ENCODE data around the gene EMC8.
"Not testable (repeated sequence)": the region's sequence is repeated elsewhere in the genome, so short reads cannot be mapped to it uniquely, and the experiment has no call there.

The EMC8 gene

DNA sequence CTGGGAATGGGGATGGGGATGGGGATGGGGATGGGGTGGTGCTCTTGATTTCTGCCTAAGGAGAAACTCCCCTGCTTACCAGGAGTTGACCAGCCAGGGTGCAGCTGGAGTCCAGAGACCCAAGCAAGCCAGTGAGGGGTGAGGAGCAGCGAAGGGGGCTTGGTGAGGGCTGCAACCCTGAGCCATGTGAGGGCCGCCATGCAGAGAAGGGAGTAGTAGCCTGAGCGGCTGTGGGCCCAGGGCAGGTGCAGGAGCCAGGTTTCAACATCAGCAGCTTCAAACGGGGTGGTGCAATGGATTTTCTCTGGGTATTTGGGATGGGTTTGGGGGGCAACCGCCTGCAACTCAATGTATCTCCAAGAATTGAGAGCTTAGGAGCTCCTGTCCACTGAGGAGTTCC lies 35.4 kb upstream of the EMC8 start:
- DNase-seq, result no peak

DNA sequence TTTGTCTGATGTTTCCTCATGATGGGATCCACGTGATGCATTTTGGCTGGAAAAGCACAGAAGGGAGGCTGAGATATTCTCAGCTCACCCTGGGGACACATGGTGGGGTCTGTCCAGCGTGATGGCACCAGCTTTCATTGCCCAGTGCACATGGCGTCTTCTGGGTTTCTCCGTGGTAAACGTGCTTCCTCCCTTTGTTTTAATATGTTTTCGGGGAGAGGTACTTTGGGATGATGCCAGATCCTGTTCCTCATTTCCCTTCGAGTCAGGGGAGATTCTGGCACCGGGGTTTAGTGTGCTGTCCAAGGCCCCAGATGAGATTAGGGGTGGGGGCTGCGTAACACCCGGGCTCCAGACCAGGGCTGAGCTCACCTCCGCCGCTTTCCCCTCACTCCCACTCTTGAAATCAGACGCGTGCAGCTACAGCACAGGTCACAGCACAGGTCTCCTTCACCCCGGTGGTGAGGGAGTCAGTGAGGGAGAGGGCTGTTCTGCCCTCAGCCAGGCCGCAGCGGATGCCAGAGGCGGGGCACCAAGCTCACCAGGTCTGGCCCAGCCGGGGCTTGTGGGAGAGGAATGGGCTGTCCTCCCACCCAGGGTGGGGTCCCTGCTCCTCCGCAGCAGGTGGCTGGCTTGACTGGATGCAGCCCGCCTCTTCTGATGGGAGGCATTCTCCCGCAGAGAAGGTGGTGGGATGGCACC lies 34.0 kb upstream of the EMC8 start:
- DNase-seq, result no peak

DNA sequence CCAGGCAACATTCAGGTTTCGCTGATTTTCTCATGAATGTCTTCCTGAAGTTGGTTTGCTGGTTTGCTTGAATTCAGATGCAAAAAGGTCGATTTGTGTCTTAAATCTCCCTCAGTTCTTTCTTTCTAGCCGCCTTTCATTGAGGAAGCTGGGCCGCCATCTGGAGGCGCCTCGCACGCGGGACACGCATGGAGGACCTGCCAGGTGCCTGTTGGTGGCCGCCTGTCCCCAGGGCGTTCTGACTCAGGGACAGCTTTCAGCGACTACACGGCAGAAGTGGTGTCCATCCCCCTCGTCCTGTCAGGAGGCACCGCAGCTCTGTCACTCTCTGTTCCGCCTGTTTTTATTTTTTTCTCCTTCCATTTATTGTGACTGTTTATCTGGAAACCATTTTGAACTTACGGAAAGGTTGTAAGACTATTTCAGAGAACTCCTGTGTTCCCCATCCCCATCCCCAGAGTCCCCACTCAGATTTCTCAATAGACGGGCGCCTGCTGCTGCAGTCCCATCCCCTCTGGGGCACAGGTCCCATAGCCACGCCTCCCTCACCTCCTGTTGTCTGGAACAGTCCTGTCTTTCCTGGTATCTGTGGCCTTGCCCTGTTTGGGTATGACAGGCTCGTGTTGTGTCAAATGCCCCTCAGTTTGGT lies 33.4 kb upstream of the EMC8 start:
- DNase-seq, result no peak

DNA sequence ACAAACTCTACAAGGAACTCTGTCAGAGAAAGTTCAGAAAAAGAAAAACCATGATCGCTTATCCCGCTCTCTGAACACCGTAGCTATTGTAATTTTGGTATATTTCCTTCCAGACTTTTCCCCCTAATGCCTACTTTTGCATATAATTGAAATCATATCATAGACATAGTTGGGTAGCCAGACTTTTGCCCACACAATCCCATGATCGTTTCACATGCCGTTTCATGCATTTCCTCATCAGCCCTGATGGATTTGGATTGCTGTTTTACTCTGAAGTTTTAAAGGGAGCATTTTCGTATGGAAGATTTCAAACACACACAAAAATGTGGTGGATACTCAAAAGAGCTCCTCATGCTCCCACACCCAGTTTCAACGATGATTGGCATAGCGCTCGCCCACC lies 31.5 kb upstream of the EMC8 start:
- no peak for DNase-seq

DNA sequence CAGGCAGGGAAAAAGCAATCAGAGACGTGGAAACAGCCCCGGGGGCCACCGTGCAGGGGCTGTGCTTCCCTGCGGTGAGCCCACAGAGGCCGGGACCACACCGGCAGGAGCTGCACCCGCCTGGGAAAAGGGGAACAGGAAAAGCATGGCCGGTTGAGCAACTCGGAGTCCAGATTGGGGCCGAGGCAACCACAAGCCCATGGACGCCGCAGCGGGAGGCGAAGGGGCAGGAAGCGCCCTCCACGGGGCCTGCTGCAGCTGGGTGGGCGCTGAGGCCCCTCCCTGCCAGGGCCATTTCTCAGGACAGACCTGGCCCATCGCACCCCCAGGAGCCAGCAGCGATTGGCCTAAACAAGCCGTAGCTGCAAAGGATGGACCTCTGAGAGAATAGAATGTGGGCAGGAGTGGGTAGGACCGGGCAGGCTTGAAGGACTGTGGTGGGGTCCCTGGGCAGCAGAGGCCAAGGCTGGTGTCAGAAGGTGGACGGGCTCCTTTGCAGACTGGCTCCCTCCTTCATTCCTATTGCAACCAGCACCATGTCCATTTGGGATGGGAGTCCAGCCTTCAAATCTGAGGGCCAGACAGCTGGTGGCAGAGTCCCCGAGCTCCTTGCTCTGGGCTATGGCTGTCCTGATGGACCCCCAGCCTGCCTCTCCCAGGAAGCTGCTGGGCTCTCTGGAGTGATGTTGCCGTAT lies 30.6 kb upstream of the EMC8 start:
- DNase-seq, result no peak

DNA sequence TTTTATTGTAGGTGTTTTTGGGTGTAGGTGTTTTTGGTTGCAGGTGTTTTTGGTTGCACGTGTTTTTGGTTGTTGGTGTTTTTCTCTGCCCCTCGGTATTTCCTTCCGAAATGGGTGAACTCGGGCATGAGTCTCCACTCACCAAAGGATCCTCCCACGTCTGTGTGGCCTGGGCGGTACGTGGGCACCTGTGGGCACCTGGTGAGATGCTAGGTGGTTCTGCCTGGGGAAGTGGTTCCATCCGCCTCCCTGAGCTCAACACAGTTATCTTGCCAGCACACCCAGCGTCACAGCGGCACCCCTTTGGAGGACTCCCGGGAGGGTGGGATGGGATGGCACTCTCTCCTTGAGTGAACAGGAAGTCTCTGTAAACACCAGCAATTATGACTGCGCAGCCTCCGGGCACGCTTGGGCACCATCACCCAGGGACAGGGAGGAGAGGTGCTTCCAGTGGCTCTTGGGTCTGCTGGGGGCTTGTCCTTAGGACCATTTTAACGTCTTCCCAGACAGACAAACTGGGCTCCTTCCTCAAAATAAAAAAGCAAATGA lies 29.9 kb upstream of the EMC8 start:
- DNase-seq, result no peak

DNA sequence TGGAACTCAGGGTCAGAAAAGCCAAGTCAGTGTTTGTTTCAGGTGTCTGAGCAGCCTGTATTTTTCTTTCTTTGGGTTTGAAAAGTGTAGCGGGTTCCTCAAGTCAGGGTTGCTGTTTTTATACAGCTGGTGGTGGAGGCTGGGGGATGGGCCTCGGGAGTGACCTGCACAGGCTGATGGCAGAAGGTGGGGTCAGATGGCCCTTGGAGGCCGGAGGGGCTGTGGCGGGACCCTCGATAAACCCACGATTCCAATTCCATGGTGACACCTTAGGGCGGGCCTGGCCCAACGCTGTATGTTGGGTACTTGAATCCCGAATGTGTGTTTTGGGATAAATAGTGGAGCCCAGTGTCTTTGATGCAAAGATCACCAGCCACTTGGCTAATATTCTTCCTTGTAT lies 28.8 kb upstream of the EMC8 start:
- no peak for DNase-seq

DNA sequence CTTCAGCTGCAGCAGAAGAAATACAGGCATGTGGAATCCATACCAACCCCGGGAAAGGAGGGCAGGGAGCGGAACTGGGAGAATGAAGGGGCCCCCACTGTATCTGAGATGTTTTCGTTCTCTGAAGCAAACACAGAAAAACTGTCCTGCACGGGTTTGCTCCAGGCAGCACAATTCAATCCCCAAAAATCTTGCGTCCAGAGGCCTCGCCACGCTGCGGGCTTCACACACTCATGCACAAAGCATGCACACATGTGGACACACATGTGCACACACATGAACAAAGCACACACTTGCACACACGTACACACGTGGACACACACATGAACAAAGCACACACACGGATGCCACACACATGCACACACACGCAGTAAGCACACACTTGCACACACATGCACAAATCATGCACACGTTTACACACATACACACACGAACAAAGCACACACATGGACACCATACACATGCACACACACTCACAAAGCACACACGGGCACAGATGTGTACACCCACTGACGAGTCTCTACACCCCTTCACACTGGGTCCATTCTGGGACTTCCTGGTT lies 27.4 kb upstream of the EMC8 start:
- DNase-seq, result no peak

DNA sequence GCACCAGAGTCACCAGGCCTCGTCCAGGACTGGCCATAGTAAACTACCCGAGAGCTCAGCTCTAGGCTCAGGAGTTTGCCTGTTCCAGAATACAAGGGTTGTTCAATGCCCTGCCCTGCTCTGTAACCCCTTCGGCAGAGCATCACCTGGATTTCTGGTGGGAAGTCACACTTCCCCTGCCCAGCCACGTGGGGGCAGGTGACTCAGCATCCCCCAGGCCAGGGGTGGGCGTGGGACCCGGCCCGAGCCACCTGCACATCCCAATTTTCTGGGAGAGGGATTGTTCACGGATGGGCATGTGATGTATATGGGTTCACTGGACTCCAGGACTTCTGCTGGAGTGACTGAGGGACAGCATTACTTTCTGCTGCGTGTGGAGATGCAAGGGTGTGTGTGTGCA lies 26.0 kb upstream of the EMC8 start:
- no peak for DNase-seq

DNA sequence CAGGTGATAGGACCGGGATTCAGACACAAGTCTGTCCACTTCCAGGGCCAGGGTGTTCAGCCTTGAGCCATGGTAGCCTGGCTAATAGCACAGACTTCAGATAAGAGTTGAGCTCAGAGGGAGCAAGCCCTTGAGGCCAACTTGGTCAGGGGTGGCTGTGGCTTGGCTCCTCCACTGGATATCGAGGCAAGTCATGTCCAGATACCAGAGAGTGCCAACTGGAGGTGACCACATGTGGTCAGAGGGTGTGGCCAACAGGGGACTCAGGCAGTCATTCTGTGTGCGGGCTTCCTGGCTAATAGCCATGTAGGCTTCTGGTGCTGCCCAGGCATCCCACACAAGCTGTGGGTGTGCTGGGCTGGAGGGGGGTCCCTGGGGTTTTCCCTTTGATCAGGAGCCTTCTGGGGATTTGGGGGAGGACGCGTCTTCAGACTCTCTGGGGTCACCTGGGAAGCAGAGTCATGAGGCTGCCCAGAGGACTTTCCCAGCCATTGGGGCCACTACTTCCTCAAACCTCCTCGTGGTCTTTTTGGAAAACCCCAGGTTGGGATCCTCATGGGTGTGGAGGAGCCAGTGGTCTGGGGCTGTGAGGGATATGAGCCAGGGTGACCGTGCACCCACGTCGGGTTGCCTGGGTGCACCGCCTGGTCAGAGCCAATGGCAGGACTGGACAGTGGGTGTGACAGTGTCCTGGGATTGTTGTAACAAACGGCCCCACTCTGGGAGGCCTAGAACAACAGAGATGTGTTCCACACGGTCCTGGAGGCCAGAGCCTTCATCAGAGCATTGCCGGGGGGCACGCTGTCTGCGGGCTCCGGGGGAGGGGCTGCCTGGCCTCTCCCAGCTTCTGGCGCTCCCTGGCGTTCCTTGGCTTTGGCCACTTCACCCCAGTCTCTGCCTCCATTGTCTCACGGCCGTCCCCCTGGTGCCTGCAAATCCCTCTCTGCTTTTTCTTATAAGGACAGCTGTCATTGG lies 25.1 kb upstream of the EMC8 start:
- no peak for DNase-seq

DNA sequence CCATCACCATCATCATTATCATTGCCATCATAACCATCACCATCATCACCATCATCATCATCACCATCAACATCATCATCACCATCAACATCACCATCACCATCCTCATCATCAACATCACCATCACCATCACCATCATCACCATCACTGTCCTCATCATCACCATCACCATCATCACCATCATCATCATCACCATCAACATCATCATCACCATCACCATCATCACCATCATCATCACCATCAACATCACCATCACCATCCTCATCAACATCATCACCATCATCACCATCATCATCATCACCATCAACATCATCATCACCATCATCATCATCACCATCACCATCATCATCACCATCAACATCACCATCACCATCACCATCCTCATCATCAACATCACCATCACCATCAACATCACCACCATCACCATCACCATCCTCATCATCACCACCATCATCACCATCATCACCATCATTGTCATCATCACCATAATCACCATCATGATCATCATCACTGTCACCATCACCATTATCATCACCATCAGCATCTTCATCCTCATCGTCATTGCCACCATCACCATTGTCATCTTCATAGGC lies 24.1 kb upstream of the EMC8 start:
- no peak for DNase-seq

DNA sequence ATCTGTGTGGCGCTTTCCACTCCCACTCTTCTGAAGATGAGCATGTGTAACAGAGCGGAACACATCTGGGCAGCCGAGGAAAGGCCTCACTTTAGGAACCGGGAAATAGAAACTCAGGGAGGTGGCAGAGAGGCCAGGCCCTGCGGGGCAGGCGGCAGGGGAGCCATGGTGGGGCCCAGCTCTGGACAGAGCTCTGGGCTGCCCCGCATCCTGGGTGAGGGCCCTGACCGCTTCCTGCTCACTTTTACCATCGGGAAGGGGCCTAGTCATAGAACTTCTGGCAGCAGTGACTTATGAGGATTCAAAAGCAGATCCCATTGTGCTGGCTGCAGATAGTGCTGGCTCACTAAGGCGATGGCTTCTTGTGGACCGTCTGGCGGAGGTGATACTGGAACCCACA lies 22.8 kb upstream of the EMC8 start:
- DNase-seq, result no peak

DNA sequence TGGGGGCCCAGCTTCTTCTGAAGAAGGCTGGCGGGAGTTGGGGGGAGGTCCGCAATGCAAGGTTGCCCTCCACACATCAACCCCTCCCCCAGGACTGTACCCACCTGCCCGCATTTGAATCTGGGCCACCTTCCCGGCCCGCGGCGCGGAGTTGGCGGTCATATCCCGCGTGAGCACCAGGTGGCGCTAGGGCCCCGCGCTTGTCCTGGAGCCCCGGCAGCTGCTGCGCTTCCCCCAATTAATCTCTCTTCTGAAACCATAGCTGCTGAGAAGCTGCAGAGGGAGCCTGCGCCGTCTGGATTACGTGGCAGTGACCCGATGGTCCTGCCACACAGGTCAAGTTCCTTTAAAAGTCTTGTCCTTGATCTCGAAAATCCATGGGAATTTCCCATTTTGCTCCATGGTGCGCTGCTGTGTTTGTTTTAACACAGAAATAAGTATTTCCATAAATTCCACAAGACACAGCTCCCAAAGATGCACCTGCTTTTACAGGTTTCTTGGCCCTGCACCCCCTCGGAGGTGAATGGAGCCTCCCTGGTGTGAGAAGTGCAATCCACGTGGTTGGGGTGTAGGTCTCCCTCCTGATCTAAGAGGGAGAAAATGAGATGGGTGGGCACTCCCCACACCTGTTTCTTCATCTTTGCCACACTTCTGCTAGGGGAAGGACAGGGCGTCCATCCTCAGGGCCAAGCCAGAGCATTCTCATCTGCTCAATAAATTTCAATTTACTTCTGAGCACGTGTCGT lies 22.2 kb upstream of the EMC8 start:
- DNase-seq, result peak; percentile 79

DNA sequence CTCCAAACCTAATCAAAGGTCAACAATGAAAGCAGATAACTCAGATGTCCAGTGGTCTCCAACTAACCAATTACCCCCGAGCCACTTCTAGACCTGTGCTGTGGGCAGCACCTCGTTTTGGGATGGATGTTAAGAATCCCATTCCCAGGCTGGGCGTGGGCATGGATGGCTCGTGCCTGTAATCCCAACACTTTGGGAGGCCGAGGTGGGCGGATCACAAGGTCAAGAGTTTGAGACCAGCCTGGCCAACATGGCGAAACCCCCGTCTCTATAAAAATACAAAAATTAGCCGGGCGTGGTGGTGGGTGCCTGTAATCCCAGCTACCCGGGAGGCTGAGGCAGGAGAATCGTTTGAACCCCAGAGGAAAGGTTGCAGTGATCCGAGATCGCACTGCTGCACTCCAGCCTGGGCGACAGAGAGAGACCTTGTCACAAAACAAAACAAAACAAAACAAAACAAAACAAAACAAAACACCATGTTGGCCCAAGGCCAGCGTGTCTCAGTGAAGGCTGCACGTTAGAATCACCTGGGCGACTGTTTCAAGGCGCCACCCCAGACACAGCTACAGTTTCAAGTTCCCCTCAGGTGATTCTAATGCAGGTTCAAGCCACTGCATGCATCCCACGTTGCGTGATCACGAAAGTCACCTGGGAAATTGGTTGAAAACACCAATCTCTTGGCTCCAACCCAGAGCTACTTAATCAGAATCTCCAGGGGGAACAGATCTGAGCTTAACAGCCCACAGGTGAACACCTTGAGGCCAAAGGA lies 21.4 kb upstream of the EMC8 start:
- no peak for DNase-seq

DNA sequence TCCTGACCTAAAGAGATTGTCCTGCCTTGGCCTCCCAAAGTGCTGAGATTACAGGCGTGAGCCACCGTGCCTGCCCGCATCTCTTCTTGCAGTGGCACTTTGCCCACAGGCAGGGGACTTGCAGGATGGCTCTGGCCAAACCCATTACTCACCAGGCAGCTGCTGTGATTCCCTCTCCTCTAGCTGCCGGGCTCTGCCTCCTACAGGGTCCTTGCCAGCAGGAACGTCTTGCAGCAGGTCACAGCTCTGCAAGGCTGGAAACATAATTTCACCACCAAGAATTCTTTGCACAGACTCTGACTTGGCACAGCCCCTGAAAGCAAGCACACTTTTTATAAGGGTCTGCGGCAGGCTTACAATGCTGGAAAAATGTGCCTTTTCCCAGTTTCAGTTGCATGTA lies 20.4 kb upstream of the EMC8 start:
- no peak for DNase-seq

DNA sequence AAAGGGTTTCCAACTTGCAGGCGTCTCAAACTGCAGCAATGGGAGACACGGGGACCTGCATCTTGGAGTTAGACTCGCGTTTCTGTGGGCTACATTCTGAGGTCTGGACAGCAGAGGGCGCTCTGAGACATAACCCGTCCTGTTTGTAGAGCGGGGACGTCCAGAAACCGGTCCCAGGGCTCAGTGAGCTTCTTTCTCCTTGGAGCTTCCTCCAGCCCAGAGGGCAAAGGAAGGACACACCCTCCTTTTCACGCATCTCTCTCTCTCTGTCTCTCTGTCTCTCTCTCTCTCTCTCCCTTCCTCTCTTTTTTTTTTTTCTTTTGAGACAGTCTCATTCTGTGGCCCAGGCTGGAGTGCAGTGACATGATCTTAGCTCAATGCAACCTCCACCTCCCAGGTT lies 19.9 kb upstream of the EMC8 start:
- peak; percentile 70 for DNase-seq

DNA sequence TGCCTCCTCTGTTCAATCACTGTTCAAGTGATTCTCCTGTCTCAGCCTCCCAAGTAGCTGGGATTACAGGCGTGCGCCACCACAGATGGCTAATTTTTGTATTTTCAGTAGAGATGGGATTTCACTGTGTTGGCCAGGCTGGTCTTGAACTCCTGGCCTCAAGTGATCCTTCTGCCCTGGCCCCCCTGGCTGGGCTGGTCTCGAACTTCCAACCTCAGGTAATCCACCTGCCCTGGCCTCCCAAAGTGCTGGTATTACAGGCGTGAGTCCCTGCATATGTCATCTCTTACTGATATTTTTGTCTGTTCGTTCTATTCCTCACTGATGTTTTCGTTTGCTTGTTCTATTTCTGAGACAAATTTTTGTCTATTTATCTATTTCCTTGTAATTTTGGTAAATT lies 17.9 kb upstream of the EMC8 start:
- DNase-seq, result not testable (repeated sequence)

DNA sequence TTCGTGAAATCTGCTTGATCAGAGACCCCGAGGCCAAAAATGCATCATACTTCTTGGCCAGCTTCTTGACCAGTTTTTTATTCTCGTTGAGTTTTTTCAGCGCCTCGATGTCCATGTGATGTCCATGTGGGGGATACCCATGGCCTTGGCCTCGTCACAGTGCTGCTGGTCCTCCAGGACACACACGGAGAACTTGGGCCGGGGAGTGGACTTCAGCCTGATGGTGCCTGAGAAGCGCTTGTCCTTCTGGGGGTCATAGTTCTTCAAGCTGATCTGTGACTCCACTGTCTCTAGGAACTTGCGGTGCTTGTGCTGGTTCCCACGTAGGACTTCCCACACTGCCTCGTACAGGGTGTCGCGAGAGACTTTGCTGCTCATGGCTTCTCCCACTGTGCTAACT lies 16.8 kb upstream of the EMC8 start:
- no peak for DNase-seq

DNA sequence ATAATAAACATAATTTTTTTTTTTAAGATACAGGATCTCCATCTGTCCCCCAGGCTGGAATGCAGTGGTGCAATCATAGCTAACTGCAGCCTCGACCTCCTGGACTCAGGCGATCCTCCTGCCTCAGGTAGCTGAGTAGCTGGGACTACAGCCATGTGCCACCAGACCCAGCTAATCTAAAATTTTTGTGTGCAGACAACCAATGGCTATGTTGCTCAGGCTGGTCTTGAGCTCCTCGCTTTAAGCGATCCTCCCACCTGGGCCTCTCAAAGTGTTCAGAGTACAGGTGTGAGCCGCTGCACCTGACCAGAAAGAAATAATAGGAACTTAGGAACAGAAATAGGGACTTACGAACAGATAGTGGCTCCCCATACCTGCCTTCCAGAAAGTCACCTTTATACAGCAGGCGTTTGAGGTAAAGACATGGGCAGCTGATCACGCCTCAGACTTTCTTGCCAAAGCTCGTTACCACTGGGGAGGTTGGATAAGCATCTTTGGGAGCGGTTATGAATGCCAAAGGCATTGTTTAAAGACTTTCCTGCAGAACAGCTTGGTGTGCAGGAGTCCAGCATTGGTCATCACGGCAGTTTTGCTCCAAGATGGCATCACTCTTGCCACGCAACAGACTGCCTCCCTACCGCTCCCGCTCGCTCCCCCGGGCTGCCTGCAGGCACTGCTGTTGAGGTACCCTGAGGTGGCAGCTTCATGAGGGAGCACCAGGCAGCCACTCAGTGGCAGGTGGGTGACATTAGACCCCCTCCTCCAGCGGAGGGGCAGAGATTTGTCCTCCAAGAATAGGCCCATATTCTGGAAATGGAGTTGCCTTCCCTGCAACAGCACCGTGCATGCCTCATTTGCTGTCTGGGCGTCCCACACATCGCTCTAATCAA lies 13.7 kb upstream of the EMC8 start:
- no peak for DNase-seq

Data from left hindlimb (tissue), 1 donor.